ENCODE data around the gene WDR44.
A peak's percentile ranks its signal among the peaks of the same experiment; 100 is the strongest.
"Not testable (repeated sequence)": the region's sequence is repeated elsewhere in the genome, so short reads cannot be mapped to it uniquely, and the experiment has no call there.

Gene WDR44

DNA sequence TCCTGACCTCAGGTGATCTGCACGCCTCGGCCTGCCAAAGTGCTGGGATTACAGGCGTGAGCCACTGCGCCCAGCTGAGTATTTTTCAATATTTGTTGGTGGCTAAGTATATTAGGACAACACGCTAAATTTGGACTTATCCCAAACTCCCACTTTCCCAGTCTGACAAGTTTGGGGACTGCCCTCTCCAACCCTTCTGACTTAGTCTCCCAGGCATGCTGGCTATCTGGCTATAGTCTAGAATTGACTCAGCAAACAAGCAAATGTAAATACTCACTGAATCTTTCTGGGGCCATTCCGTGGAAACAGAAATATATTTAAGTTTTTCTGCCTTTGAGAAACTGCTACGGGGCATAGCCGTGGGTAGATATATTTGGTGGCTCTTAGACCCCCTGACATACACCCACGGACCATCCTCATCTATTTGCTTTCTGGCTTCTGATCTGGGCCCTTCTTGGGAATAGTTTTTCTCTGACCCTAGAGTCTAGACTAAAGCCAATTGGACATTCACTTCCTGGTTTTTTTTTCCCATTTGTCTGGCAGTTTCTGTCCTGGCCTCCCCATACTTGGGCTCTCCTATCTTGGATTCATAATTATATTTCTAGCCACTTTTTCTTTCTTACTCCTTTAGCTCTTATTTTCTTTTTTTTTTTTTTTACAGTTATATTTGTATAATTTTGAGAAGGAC is 138.5 kb downstream of the WDR44 start:
- no peak for DNase-seq

DNA sequence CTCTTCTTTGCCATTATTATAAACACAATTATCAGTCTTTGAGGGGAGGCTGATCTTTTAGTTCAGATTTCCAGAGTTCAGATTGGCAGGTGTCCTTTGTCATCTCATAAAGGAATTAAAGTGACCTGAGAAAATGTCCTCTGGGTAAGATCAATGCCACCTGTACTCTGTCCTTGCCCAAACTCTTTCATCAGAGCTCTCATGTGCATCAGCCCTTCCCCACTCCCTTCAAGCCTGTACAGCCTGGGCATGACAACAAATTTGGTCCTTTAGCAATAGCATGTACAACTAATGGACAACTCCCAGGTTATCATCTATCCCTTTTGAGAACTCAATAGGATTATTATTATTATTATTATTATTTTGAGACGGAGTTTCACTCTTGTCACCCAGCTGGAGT is 140.8 kb downstream of the WDR44 start:
- not testable (repeated sequence) for DNase-seq

DNA sequence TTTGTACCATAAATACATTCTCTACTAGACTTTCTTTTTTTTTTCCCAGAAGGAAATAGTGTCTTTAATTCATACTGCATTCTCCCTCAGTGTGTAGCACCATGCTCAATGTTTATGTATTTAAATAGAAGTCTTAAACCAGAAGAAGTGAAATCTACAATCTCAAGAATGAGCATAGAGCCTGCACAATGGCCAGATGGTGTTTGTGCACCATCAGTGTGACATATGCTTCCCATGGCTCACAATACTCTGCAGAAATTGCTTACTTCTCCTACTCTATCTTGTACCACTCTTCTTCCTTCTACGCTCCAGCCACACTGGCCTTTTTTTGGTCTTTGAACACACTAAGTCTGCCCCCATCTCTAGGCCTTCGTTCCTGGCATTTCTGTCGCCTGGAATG is 147.1 kb downstream of the WDR44 start:
- DNase-seq, result no peak

DNA sequence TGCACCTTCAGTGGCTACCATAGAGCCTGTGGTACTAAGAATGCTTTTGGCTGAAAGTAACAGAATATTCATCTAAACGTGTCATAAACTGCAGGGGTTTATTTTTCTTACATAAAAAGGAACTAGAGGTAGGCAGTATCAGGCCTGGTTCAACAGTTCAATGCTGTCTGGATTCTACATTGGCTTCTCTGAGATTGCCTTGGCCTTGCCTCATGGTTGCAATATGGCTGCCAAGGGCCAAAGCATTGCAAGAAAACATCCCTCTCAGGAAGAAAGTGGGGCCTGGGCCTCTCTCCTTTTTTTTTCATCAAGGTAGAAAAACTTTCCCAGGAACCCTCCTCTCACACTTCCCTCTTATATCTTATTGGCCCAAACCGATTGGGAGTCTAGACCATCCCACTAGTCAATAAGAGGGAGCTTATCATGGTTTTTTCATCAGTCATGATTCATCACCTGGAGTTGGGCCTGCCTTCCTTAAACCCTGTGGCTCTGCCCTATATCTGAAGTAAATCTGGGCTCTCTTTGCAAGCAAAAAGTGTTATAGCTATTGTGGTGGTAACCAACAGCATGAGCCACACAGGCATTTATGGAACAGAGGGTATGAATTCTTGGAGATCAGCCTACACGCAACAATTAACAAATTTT is 147.9 kb downstream of the WDR44 start:
- no peak for DNase-seq

DNA sequence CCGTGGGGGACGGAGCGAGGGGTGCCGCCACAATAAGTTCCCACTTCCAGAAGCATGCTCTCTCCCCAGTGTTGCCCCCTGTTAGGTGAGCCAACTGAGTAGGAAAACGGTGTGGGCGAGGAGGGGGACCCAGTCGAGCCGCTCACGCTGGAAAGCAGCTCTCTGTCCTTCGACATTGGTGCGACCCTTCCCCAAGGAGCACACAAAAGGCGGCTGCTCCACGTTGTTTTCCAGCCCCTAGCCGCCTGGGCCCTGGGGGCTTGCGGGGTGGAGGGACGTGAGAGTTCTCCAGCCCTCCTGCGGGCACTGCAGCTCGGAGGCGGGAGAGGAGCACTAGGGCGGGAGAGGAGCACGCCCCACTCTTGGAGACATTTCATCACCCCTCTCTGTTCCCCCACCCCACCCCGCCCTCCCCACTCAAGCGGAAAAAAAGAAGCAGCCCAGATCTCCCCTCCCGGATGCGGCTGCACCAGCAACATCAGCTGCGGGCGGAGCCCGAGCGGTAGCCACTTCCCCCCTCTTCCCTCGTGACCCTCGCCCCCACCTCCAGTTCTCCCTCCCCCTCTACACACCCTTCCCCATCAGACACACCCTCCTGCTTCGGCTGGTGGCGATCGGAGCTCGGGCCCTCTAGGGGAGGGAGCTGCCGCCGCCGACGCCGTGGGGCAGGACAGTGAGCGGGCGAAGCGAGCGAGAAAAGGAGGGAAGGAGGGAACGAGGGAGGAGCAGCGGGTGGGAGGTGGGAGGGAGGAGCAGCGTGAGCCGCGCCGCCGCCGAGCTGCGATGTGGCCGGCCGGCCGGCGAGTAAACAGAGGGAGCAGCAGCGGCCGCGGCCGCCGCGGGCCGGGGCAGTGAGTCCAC is 149.4 kb downstream of the WDR44 start, which contains the start of gene DOCK11:
Gene DOCK11, plus strand, starts transcription at position 755 of the 861 bp plus-strand sequence. CDS start 157 bp downstream, outside the sequence.
- peak; percentile 57 for DNase-seq

DNA sequence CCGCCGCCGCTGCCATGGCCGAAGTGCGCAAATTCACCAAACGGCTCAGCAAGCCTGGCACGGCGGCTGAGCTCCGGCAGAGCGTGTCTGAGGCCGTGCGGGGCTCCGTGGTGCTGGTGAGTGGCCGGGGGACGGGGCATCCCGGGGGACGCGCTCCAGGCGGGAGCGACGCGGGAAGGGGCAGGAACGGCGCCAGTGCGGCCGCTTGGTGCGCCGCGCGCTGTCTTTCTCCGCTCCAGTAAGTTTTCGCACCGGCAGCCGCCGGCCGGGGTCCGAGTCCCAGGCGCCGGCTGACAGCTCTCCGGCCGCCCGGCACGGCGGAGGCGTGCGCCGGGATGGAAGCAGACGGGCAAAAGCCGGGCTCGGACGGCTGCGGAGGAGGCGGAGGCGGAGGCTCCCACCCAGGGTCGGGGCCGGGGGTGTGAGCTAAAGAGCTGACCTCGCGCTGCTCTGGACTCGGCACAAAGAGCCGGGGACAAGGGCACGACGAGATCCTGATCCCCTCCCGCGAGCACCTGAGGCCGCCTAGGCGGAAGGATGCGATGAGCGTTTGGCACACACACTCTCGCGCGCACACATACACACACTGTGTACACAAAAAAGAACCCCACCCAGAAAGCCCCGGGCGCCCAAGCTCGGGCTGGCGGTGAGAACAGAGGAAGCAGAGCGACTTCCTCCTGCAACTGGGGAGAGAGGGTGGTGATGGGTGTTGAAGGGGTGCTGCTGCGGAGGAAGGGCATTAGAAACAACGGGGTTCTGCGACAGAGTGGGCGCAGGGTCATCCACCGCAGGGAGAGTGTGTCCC is 150.3 kb downstream of the WDR44 start:
- peak; percentile 52 for DNase-seq

DNA sequence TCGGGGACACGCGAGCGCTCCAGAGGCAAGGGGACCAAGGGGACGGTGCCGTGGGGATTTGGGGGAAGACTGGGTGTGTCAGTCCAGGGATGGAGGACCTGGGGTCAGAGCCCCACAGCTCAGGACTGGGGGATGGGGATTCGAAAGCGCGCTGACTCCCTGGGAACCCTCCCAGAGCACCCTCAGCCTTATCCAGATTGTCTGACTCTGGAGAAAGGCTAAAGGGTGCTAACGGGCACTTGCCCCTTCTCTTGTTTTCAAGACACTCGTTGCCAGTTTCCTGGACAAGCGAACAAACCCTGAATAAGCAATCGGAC is 150.8 kb downstream of the WDR44 start:
- DNase-seq, result peak; percentile 6

DNA sequence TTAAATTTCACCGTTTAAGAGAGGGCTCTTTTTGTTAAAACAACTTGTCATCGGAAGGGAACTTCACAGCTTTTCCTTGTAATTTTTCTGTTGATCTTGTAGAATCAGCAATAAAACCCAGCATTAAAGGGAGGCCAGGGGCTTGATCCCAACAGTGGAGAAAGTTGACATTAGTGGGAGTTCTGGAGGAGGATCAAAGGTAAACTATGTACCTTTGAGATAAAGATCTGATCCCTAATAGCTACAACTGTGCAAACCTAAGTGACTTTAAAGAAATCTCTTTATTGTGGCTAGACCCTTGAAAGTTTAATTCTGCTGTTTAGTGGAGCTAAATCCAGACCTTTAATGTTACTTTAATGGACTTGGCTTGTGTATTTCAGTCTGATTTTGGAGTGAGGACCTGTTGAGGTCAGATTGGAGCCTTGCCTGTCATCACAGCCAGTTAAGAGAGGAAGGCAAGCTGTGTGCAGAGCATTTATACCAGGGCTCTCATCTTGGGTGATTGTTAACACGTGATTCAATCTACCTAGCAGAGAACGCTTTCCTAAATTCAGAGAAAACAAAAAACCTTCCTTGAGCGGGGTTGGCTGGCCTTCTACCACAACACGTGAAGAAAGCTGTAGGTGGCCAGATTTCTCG is 151.4 kb downstream of the WDR44 start:
- peak; percentile 1 for DNase-seq

DNA sequence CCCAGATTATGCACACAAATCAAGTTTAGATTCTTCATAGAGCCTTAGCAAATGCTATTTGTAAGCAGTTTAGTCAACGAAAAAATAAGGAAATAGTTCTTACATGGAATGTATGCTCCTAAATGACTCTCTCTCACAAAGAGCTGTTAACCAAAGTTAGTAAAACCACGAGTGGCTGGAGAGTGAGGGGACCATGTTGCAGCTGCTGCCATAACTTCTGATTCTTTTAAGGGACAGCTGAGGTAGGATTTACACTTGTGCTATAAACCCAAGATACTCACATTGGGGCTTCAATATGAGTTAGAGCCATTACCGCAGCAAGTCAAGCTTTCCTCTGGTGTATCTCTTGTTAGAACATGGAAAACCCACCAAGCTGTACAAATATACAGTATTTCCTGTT is 152.4 kb downstream of the WDR44 start:
- DNase-seq, result no peak

DNA sequence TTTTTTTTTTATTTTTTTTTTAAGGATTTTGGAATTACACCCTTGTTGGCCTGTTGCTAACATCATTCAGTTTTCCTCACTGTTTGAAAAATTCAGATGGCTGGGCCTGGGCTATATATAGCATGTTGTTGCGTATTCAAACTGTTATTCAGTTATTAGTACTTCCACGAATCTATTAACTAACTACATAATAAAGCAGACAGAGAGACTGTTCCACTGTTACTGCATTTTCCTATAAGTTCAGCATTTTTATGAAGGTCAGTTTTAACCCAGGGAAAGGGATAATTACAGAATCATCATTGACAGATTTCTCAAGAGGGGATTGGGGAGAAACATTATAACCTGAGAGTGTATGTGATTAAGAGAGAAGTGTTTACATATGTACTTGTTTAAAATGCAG is 152.8 kb downstream of the WDR44 start:
- no peak for DNase-seq

DNA sequence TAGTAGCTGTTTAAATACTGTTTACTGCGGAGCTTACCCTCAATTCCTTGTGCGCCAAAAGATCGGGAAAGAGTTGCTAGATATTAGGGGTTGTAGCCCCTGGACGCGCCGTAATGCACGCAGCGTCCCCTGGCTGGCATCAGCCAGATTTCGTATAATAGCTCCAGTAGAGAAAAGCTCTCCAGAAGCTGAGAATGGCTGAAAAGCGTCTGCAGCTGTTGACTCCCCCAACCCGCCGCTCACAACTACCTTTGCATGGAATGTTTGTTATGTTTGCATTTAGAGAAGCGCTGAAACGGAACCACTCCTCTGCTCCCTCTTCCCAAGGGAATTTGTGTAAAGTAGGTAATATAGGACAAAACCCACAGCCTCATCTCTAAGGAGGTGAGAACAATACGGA is 153.4 kb downstream of the WDR44 start:
- DNase-seq, result no peak

Data from effector CD8-positive, alpha-beta T cell (primary cell).